Endothelial cell of umbilical vein (primary cell): ENCODE data around the gene RBFOX1. TPM values are rescaled to one million over a fixed set of nuclear protein-coding genes. Genes with fewer than 3 reads are reported as not detected.

Experiments used
- BruUV-seq: library from RNA; stranded (reverse); fragments of 400-500 nt; replicated peaks from 2 replicates; lab custom pipeline; 2021; lab: Mats Ljungman, UMichigan
- CTCF ChIA-PET: fragments of 300-600, 350-600 bp; sonication (Branson Sonifier 250); formaldehyde crosslinking; loops from one replicate; lab custom pipeline; 2021; ENCODE audit warnings: antibody characterized with exemption, inconsistent platforms; lab: Charles Lee
- POLR2A ChIA-PET: fragments of 300-600, 350-600 bp; sonication (Branson Sonifier 250); formaldehyde crosslinking; loops from one replicate; lab custom pipeline; 2021; ENCODE audit warnings: antibody characterized with exemption, inconsistent platforms; lab: Charles Lee
- DNase-seq: peaks from one replicate; pipeline ENCODE4 v3.0.0-alpha.2; 2011; ENCODE audit warnings: low read depth, low spot score
- FAIRE-seq: peaks from 2 replicates; lab custom pipeline; 2011; peaks lifted over from hg19 to GRCh38; lab: Jason Lieb, UNC
- H2AFZ ChIP-seq: 2 replicates; pipeline ENCODE4 v1.6.0; 2012; ENCODE audit warnings: low read depth, low read length, control low read depth, inconsistent platforms
- H3K27ac ChIP-seq: 2 replicates; pipeline ENCODE4 v1.5.1; 2011; ENCODE audit warnings: low read depth, mild to moderate bottlenecking, control low read depth, low read length, moderate library complexity; ENCODE audit not compliant: insufficient read depth
- H3K27me3 ChIP-seq, 2 experiments: 2 replicates each; pipeline versions ENCODE4 v1.6.0 to v1.6.1; 2011; ENCODE audit warnings: low read length in 2 of 2, mixed read lengths in 1 of 2; ENCODE audit not compliant: control insufficient read depth in 2 of 2, insufficient read depth in 2 of 2
- H3K36me3 ChIP-seq, 2 experiments: 2 replicates in 1 of 2; 3 replicates in 1 of 2; pipeline ENCODE4 v1.5.1; 2011; ENCODE audit warnings: low read length in 2 of 2, mild to moderate bottlenecking in 1 of 2, moderate library complexity in 1 of 2; ENCODE audit not compliant: control insufficient read depth in 2 of 2, insufficient read depth in 2 of 2; ENCODE audit errors: extremely low read depth in 1 of 2
- H3K4me1 ChIP-seq: 3 replicates; pipeline ENCODE4 v1.5.1; 2011; ENCODE audit warnings: mild to moderate bottlenecking, low read length; ENCODE audit not compliant: control insufficient read depth, insufficient read depth; ENCODE audit errors: extremely low read depth
- H3K4me2 ChIP-seq: 2 replicates; pipeline ENCODE4 v1.6.1; 2011; ENCODE audit warnings: low read length, control low read depth, mixed read lengths; ENCODE audit not compliant: insufficient read depth
- H3K4me3 ChIP-seq, 3 experiments: fragments of 200-600 bp in 1 of 3; sonication (generic), shearing (Covaris generic) in 1 of 3; replicated peaks in 1 of 3; 2 replicates each; pipeline ENCODE4 v1.5.1; 2011 to 2016; ENCODE audit warnings: control low read depth in 3 of 3, low read length in 3 of 3, mild to moderate bottlenecking in 2 of 3, inconsistent platforms in 1 of 3, low read depth in 1 of 3, moderate library complexity in 1 of 3; ENCODE audit not compliant: insufficient read depth in 1 of 3
- H3K79me2 ChIP-seq: 2 replicates; pipeline ENCODE4 v1.6.0; 2012; ENCODE audit warnings: low read length, inconsistent platforms; ENCODE audit not compliant: control insufficient read depth, insufficient read depth
- H3K9ac ChIP-seq: replicated peaks from 2 replicates; pipeline ENCODE3; 2011; ENCODE audit warnings: low read length, control low read depth; ENCODE audit not compliant: insufficient read depth; ENCODE audit errors: extremely low read depth
- H3K9me1 ChIP-seq: replicated peaks from 3 replicates; pipeline ENCODE4 v1.6.0; 2011; ENCODE audit warnings: mild to moderate bottlenecking, low read length; ENCODE audit not compliant: control insufficient read depth, insufficient read depth; ENCODE audit errors: extremely low read depth
- H3K9me3 ChIP-seq: replicated peaks from 2 replicates; pipeline ENCODE4 v1.5.1; 2012; ENCODE audit warnings: low read length, inconsistent platforms; ENCODE audit not compliant: control insufficient read depth, insufficient read depth
- H4K20me1 ChIP-seq: replicated peaks from 2 replicates; pipeline ENCODE3; 2011; ENCODE audit warnings: mild to moderate bottlenecking, low read length; ENCODE audit not compliant: control insufficient read depth, insufficient read depth; ENCODE audit errors: extremely low read depth
- EZH2 ChIP-seq: IDR thresholded peaks from 2 replicates; pipeline ENCODE4 v1.6.1; 2012; ENCODE audit warnings: borderline replicate concordance, low read depth, mild to moderate bottlenecking, moderate library complexity, low read length, inconsistent platforms; ENCODE audit not compliant: severe bottlenecking
- FOS ChIP-seq: IDR thresholded peaks from 2 replicates; pipeline ENCODE4 v1.6.1; 2011; ENCODE audit warnings: mild to moderate bottlenecking, low read length, moderate library complexity, borderline replicate concordance; ENCODE audit not compliant: insufficient read depth
- GATA2 ChIP-seq: IDR thresholded peaks from 2 replicates; pipeline ENCODE4 v1.7.0; 2011; ENCODE audit warnings: low read depth, mild to moderate bottlenecking, moderate library complexity, mixed read lengths, low read length; ENCODE audit not compliant: insufficient read length, insufficient read depth
- JUN ChIP-seq: IDR thresholded peaks from 2 replicates; pipeline ENCODE4 v1.6.1; 2011; ENCODE audit warnings: borderline replicate concordance, low read depth; ENCODE audit not compliant: insufficient read length, insufficient read depth
- MAX ChIP-seq: IDR thresholded peaks from 2 replicates; pipeline ENCODE4 v1.6.1; 2011; ENCODE audit not compliant: insufficient read depth, insufficient read length
- MYC ChIP-seq: IDR thresholded peaks from one replicate; pipeline ENCODE4 v1.6.1; 2011; ENCODE audit warnings: mild to moderate bottlenecking, low read depth, low read length
- POLR2A ChIP-seq: IDR thresholded peaks from 2 replicates; pipeline ENCODE4 v1.6.1; 2012; ENCODE audit warnings: low read depth, mild to moderate bottlenecking, control low read depth, low read length
- POLR2AphosphoS5 ChIP-seq: IDR thresholded peaks from 2 replicates; pipeline ENCODE4 v1.6.1; 2012; ENCODE audit warnings: low read depth, mild to moderate bottlenecking, control low read depth, low read length, moderate library complexity; ENCODE audit not compliant: insufficient read depth
- dilution Hi-C: fragments of 300-500 bp; cut with MboI; formaldehyde crosslinking; loops from one replicate; pipeline ENCODE4 v1.15.0; 2019; ENCODE audit warnings: low sequenced_read_pairs; ENCODE audit not compliant: extremely low pct_ligation_motif_present
- intact Hi-C: fragments of 100-400 bp; cut with micrococcal nuclease; formaldehyde crosslinking; loops from one replicate; pipeline ENCODE4 v1.10.0; 2022
- polyA plus RNA-seq, 4 experiments: library from polyadenylated mRNA; depleted of rRNA in 3 of 4; stranded (reverse) in 3 of 4; unstranded in 1 of 4; fragments of >200 nt; gene quantifications; 2 replicates each; pipeline versions ENCODE4 v1.2.1 to v1.2.3, GENCODE V29; 2011 to 2012; ENCODE audit warnings: missing spikeins in 1 of 4
- total RNA-seq: library from RNA; stranded (reverse); gene quantifications from 2 replicates; pipeline ENCODE4 v1.2.3, GENCODE V29; 2021
- TF ChIP-seq, protein P1 (sequence below), 2 donors: IDR thresholded peaks; 1 replicate in 1 of 2; 2 replicates in 1 of 2; pipeline ENCODE4 v1.5.1; 2011; ENCODE audit warnings: low read length in 2 of 2, mild to moderate bottlenecking in 2 of 2, moderate library complexity in 2 of 2, control low read depth in 1 of 2, inconsistent platforms in 1 of 2, low read depth in 1 of 2; ENCODE audit not compliant: insufficient read depth in 1 of 2; ENCODE audit errors: extremely low read depth in 1 of 2

The RBFOX1 gene
- total and polyA plus RNA-seq, 2 donors (not counting 3 experiments of a cell fraction or from before 2014, with no cell fraction given) = not detected

- Histone ChIP-seq H3K36me3 (no peaks in the 10 kb centered on the region), H3K9me1 (no peaks in the 10 kb centered on the region), H3K9me3 (peaks cover 3% of the 10 kb centered on the region), H4K20me1 (no peaks in the 10 kb centered on the region), H3K27ac (no peak overlapping the region), H3K4me3 (no peak overlapping the region), H3K9ac (no peak overlapping the region), H3K79me2 (no peaks in the 10 kb centered on the region), H3K4me2 (no peak overlapping the region), H2AFZ (no peak overlapping the region), H3K4me1 (no peaks in the 10 kb centered on the region), H3K27me3 (no peaks in the 10 kb centered on the region)
- no peak for TF ChIP-seq MYC
- TF ChIP-seq POLR2A = no peak
- TF ChIP-seq, protein P1, sequence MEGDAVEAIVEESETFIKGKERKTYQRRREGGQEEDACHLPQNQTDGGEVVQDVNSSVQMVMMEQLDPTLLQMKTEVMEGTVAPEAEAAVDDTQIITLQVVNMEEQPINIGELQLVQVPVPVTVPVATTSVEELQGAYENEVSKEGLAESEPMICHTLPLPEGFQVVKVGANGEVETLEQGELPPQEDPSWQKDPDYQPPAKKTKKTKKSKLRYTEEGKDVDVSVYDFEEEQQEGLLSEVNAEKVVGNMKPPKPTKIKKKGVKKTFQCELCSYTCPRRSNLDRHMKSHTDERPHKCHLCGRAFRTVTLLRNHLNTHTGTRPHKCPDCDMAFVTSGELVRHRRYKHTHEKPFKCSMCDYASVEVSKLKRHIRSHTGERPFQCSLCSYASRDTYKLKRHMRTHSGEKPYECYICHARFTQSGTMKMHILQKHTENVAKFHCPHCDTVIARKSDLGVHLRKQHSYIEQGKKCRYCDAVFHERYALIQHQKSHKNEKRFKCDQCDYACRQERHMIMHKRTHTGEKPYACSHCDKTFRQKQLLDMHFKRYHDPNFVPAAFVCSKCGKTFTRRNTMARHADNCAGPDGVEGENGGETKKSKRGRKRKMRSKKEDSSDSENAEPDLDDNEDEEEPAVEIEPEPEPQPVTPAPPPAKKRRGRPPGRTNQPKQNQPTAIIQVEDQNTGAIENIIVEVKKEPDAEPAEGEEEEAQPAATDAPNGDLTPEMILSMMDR (IDR thresholded peaks at IDR 0.05; ENCODE audit: extremely low read depth in 1 of 2, insufficient read depth in 1 of 2, low read depth in 1 of 2, low read length in 2 of 2) = no peak
- no peak for TF ChIP-seq MAX
- TF ChIP-seq EZH2 = no peak
- no peak for TF ChIP-seq POLR2AphosphoS5
- no peak for TF ChIP-seq FOS
- TF ChIP-seq GATA2 = no peak
- TF ChIP-seq JUN = no peak
- DNase-seq = no peak
- CTCF ChIA-PET = no interaction called here
- BruUV-seq = no TSS peak
- POLR2A ChIA-PET = no interaction called here
- dilution Hi-C loops = no loop called here
- no peak for FAIRE-seq
- intact Hi-C loops = no loop called here
These were observed 65.9 kb downstream of the RBFOX1 start for GRCh38 chr16:7398536-7398935.
